T-helper 2 cell treated with Interferon-gamma antibody and Interleukin-4, amounts not matched to agents 5 μg/mL and 100 μg/mL, for 36 hours (primary cell): ENCODE data around the gene ZNF785.

Experiments
- DNase-seq: peaks from one replicate; pipeline ENCODE4 v3.0.0; 2021; ENCODE audit warnings: low spot score
- H3K27ac Mint-ChIP-seq: one replicate; pipeline ENCODE4 v1.8.0; 2021; ENCODE audit warnings: mild to moderate bottlenecking, mixed read lengths
- H3K27me3 Mint-ChIP-seq: one replicate; pipeline ENCODE4 v1.8.0; 2021; ENCODE audit warnings: low read depth, mixed read lengths
- H3K36me3 Mint-ChIP-seq: one replicate; pipeline ENCODE4 v1.8.0; 2021; ENCODE audit warnings: low read depth, mixed read lengths
- H3K4me1 Mint-ChIP-seq: one replicate; pipeline ENCODE4 v1.8.0; 2021; ENCODE audit warnings: low read depth, mixed read lengths
- H3K4me3 Mint-ChIP-seq: one replicate; pipeline ENCODE4 v1.8.0; 2022; ENCODE audit warnings: mild to moderate bottlenecking, moderate library complexity, mixed read lengths
- H3K9me3 Mint-ChIP-seq: one replicate; pipeline ENCODE4 v1.8.0; 2021; ENCODE audit warnings: mixed read lengths

The ZNF785 gene

DNA sequence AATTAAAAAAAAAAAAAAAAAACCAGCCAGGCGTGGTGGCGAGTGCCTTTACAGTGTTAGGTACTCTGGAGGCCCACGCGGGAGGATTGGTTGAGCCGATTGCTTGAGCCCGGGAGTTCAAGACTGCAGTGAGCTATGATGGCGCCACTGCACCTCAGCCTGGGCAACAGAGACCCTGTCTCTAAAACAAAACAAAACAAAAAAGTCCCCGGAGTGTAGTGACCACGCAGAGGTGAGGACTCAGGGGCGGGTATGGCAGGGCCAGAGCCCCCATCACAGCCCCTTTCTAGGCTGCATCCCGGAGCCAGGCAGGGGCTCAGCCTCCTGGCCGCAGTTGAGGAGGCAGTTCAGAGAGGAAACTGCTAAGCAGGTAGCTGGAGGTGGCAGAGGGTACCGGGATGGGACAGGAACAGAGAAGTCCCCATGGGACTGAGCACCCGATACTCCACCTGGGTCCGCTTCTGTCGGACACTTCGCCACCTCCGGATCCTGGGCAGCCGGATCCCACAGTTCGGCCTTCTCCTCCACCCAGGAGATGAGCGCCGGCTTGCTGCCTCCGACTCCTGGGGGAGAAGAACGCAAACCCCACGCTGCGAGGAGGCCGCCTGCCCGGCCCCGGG lies 51.6 kb downstream of the ZNF785 start:
- Mint-ChIP-seq H3K4me3 (peak overlapping the region; percentile 96), H3K9me3 (no peaks in the 10 kb centered on the region), H3K4me1 (peaks cover 35% of the 10 kb centered on the region), H3K27ac (peak overlapping the region; percentile 91), H3K27me3 (no peaks in the 10 kb centered on the region), H3K36me3 (peaks cover 15% of the 10 kb centered on the region)
- DNase-seq = no peak

DNA sequence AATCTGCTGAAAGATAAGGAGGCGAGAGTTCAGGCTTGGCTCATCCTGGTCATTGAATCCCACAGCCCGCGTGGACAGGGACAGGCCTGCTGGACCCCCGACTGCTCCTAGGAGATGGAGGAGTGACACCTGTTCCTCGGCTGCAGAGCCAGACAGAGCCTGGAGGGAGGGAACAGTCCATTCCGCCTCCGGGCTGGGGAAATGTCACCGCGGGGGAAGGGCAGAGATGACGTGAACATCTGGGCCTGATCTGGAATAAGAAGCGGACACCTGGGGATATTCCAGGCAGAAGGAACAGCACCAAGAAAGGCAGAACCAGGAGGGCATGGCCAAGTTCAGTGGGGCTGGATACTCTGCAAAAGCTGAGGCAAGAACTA lies 52.4 kb downstream of the ZNF785 start:
- Mint-ChIP-seq H3K27ac (peak overlapping the region; percentile 86), H3K4me1 (peaks cover 35% of the 10 kb centered on the region), H3K9me3 (no peaks in the 10 kb centered on the region), H3K27me3 (no peaks in the 10 kb centered on the region), H3K36me3 (peaks cover 15% of the 10 kb centered on the region), H3K4me3 (peak overlapping the region; percentile 79)
- no peak for DNase-seq

GRCh38 chr16:30532285-30533145 lies 53.0 kb downstream of the ZNF785 start:
- Mint-ChIP-seq H3K27ac (no peak overlapping the region), H3K9me3 (no peaks in the 10 kb centered on the region), H3K4me3 (peak overlapping the region; percentile 79), H3K27me3 (no peaks in the 10 kb centered on the region), H3K4me1 (peaks cover 40% of the 10 kb centered on the region), H3K36me3 (peaks cover 15% of the 10 kb centered on the region)
- no peak for DNase-seq
